ENCODE data around the gene ZNF462.
"Not testable (repeated sequence)": the region's sequence is repeated elsewhere in the genome, so short reads cannot be mapped to it uniquely, and the experiment has no call there.

The ZNF462 gene

GRCh38 chr9:106963684-106964083, 100.7 kb downstream of the ZNF462 start:
- DNase-seq, result no peak

- DNase-seq, result no peak
These were observed 101.4 kb downstream of the ZNF462 start for GRCh38 chr9:106964329-106964728.

- no peak for DNase-seq
These were observed 102.0 kb downstream of the ZNF462 start for GRCh38 chr9:106964822-106965525.

- DNase-seq, result no peak
These were observed 103.5 kb downstream of the ZNF462 start for GRCh38 chr9:106966481-106966880.

- no peak for DNase-seq
These were observed 106.7 kb downstream of the ZNF462 start for GRCh38 chr9:106969696-106970095.

GRCh38 chr9:106970219-106970975, 107.4 kb downstream of the ZNF462 start:
- no peak for DNase-seq

- DNase-seq, result no peak
These were observed 108.1 kb downstream of the ZNF462 start for GRCh38 chr9:106970976-106971457.

GRCh38 chr9:106972082-106972481, 109.1 kb downstream of the ZNF462 start:
- DNase-seq, result no peak

GRCh38 chr9:106974341-106974740, 111.4 kb downstream of the ZNF462 start:
- no peak for DNase-seq

GRCh38 chr9:106976772-106977171, 113.8 kb downstream of the ZNF462 start:
- no peak for DNase-seq

- no peak for DNase-seq
These were observed 117.7 kb downstream of the ZNF462 start for GRCh38 chr9:106980551-106981101.

- DNase-seq, result no peak
These were observed 118.7 kb downstream of the ZNF462 start for GRCh38 chr9:106981396-106982287.

GRCh38 chr9:106982636-106983035, 119.7 kb downstream of the ZNF462 start:
- DNase-seq, result no peak

- no peak for DNase-seq
These were observed 120.4 kb downstream of the ZNF462 start for GRCh38 chr9:106983346-106983745.

GRCh38 chr9:106989904-106990303, 126.9 kb downstream of the ZNF462 start:
- DNase-seq, result not testable (repeated sequence)

- DNase-seq, result no peak
These were observed 129.2 kb downstream of the ZNF462 start for GRCh38 chr9:106992186-106992585.

- no peak for DNase-seq
These were observed 130.6 kb downstream of the ZNF462 start for GRCh38 chr9:106993603-106994002.

GRCh38 chr9:106994463-106994862, 131.5 kb downstream of the ZNF462 start:
- DNase-seq, result no peak

GRCh38 chr9:107000218-107000617, 137.3 kb downstream of the ZNF462 start:
- no peak for DNase-seq

- DNase-seq, result no peak
These were observed 142.2 kb downstream of the ZNF462 start for GRCh38 chr9:107005201-107005600.

GRCh38 chr9:107007402-107007801, 144.4 kb downstream of the ZNF462 start:
- no peak for DNase-seq

GRCh38 chr9:107008011-107008410, 145.0 kb downstream of the ZNF462 start:
- no peak for DNase-seq

GRCh38 chr9:107008447-107008846, 145.5 kb downstream of the ZNF462 start:
- DNase-seq, result no peak

Data from RPMI8226 (cell line).